Measurements from ENCODE around the gene STX4.

Gene STX4

DNA sequence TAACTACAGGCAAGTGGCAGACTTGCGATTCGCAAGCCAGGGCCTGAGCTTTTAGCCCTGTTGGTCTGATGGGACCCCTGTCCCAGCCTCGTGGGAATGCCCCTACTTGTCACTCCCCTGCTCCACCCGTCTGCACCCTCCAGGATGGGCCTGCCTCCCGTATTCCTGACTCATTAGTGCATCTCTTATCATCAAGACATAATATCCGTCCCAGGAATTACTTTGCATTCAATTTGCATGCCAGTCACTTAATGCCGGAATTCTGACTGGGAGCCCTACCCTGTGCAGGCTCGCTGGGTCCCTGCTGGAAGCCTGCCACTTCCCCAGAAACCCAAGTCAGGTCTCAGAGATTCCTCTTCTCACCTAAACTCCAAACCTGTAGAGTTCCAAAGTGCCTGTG, 52.1 kb downstream of the STX4 start:
- no peak for DNase-seq

DNA sequence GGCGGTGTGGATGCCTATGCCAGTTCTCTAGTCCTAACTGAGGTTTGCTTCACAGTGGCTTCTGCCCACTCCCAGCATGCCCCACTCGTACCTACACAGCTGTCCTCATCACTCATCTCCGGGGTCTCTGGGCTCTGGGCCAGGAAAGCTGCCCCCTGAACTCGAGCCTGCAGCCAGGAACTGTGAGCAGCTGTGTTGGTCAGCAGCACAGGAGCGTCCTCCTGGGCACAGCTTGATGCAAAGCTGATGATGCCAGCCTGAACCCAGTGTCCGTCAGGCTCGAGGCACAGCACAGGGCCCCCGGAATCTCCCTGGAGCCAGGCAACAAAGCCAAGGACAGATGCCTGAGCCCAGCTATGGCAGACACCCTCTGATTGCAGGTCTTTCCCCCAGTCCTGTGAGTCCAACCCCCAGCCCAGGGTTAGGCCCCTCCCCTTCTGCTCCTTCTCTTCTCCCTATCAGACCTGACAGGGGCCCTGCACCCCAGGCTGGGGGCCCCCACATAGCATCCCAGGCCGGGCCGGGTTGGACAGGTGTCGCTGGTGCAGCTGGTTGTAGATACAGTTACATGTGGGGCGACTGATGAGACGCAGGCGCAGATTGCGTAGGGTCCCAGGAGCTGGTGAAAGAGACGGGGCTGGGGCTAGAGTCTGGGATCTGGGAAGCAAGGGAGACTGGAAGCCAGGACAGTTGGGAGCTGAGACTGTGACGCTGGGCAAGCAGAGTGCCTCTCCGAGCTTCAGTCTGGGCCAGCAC, 52.7 kb downstream of the STX4 start:
- no peak for DNase-seq

DNA sequence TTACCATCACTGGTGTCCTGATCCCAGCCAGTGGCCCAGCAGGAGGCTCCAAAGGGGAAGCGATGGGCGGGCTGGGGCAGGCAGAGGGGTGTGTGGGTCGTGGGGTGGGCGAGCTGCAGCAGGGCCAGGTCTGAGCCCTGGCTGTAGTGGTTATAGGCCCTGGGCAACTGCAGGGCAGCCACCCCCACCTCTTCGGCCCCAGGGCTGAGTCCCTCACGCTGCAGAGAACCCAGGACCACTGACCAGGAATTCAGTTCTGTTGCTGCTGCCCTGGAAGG, 53.2 kb downstream of the STX4 start:
- no peak for DNase-seq

DNA sequence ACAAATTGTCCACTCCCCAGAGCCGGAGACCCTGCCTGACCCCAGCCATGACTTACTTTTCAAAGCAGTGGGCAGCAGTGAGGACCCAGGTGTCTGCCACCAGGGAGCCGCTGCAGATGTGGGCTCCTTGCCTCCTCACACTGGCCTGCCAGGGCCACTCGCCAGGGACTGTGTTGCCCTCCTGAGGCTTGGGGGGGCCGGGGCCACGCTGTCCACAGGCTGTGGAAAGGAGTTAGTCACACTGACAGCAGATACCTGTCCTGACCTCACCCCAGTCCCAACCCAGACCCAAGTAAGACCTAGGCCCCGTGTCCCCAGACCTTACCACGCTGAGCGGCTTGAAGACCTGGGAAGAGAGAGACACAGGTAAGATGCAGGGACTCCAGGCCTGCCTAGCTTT, 54.1 kb downstream of the STX4 start:
- DNase-seq, result no peak

DNA sequence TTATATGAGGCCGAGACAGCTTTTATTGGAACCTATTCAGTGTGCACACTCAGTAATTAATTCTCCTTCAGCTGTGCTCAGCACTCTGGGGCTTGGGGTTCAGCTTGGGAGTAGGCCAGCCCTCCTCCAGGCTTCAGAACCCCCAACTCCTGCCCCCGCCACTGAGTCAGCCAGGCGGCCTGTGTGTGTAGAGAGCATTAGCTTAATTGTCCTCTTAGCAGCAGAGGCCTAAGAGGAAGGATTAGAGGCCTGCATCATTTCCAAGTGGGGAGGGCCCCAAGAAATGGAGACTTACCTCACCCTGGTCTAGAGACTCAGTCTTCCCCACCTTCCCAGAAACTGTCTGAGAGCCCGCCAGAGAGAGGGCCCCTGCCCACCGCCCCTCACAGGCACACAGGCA, 54.6 kb downstream of the STX4 start:
- DNase-seq, result no peak

DNA sequence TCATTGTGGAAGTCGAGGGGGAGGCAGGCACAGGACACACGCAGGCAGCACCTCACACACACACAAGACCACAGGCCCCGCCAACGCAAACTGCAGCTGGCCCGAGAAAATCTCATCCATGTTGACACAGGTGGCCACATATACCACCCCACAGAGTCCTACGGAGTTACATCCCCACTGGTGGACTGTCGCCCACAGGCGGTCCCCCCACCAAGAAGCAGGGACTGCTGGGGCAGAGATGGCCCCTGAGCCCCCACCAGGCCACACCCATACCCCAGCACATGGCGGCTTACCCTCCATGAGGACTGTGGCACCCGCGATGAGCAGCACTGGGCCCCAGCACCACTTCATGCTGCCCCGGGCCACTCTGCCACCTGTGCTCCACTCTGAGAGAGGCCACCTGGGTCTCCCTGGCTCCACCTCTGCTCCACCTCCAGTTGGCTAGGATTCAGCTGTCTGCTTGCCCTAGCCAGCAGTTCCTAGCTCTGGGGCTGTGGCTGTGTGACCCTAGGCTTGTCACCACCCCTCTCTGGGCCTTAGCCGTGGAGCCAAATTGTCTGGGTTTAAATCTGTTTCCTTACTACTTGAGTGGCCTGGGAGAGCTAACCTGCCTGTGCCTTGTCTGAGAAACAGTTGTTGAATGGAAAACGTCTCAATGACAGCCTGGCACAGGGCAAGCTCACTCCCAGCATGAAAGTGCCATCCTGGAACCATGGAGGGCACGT, 55.3 kb downstream of the STX4 start, which contains the start of gene PRSS53:
Gene PRSS53 (minus strand): TSS at position 485 of the 725 bp plus-strand sequence. CDS start 134 bp downstream, at position 351.
- no peak for DNase-seq

DNA sequence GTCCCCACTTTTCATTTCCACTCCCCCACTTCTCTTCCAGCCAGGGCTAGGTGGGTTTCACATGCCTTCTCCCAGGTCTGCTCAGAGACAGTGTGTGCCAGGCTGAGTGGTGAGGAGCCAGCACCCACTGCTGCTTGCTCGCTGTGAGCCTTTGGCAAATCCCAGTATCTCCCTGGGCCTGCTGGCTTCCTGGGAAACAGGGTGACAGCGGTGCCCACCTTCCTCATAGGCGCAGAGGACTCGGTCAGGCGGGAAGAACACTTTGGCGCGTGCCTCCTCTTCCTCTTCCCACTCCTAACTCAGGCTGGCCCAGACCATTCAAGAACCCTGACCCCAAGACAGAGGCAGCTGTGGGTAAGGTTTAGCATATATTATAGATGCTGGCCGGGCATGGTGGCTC, 55.8 kb downstream of the STX4 start:
- DNase-seq, result no peak

Data from amniotic stem cell (primary cell).